Lower lobe of right lung (tissue), 2 donors: ENCODE data around the gene PAGE1. TPM values are rescaled to one million over a fixed set of nuclear protein-coding genes. Genes with fewer than 3 reads are reported as not detected.
"Not testable (repeated sequence)": the region's sequence is repeated elsewhere in the genome, so short reads cannot be mapped to it uniquely, and the experiment has no call there.

Experiments
- ATAC-seq, 2 donors: fragments of 200-7000 bp; cut with Tn5 transposase; one replicate each; pipeline ENCODE4 v1.9.1; 2020 to 2022; ENCODE audit warnings: mild to moderate bottlenecking in 2 of 2, moderate library complexity in 2 of 2
- DNase-seq: peaks from one replicate; pipeline ENCODE4 v3.0.0-alpha.2; 2020
- H3K27ac ChIP-seq: fragments of 200-600 bp; one replicate; pipeline ENCODE4 v1.8.0; 2022
- H3K27me3 ChIP-seq: fragments of 200-600 bp; one replicate; pipeline ENCODE4 v1.8.0; 2022; ENCODE audit warnings: low read depth
- H3K36me3 ChIP-seq: fragments of 200-600 bp; one replicate; pipeline ENCODE4 v1.8.0; 2022; ENCODE audit warnings: mild to moderate bottlenecking
- H3K4me1 ChIP-seq: fragments of 200-600 bp; one replicate; pipeline ENCODE4 v1.8.0; 2022
- H3K4me3 ChIP-seq: fragments of 200-600 bp; one replicate; pipeline ENCODE4 v1.8.0; 2022; ENCODE audit warnings: mild to moderate bottlenecking
- H3K9me3 ChIP-seq: fragments of 200-600 bp; one replicate; pipeline ENCODE4 v1.8.0; 2022
- CTCF ChIP-seq: fragments of 200-600 bp; IDR thresholded peaks from one replicate; pipeline ENCODE4 v1.8.0; 2022; ENCODE audit warnings: antibody characterized with exemption, mild to moderate bottlenecking
- intact Hi-C: fragments of 100-400 bp; cut with DNase I; formaldehyde crosslinking; loops from one replicate; pipeline ENCODE4 v1.11.0; 2022
- total RNA-seq: library from RNA; stranded (reverse); fragmentation: NEBNext Ultra II Directional; extraction: Animal tissue kit (Norgen Biotek cat#: 25700); gene quantifications from one replicate; pipeline ENCODE4 v1.2.1, GENCODE V29; 2021
- donor health status: DM: no; HTN: yes; CAD: no; lungs with severe emphysema.

Gene PAGE1
- total RNA-seq, 1 donor from 2014 or later: not detected

- no peak for ATAC-seq
- Histone ChIP-seq H3K9me3 (no peaks in the 10 kb centered on the region), H3K4me1 (no peaks in the 10 kb centered on the region), H3K27ac (no peak overlapping the region), H3K36me3 (no peaks in the 10 kb centered on the region), H3K27me3 (no peaks in the 10 kb centered on the region), H3K4me3 (no peak overlapping the region)
- TF ChIP-seq CTCF: no peak
- intact Hi-C loops: no loop called here
- no peak for DNase-seq
These were observed 29.6 kb upstream of the PAGE1 start for GRCh38 chrX:49725401-49725800.

GRCh38 chrX:49720106-49720505, 24.3 kb upstream of the PAGE1 start:
- ATAC-seq, H3K36me3 ChIP-seq, H3K4me1 ChIP-seq, intact Hi-C loops, H3K27me3 ChIP-seq, H3K9me3 ChIP-seq, H3K27ac ChIP-seq, H3K4me3 ChIP-seq, DNase-seq: not testable (repeated sequence)

- Histone ChIP-seq H3K36me3 (no peaks in the 10 kb centered on the region), H3K27me3 (no peaks in the 10 kb centered on the region), H3K4me3 (no peak overlapping the region), H3K27ac (no peak overlapping the region), H3K9me3 (no peaks in the 10 kb centered on the region), H3K4me1 (no peaks in the 10 kb centered on the region)
- no peak for TF ChIP-seq CTCF
- no peak for DNase-seq
- intact Hi-C loops: no loop called here
- no peak for ATAC-seq
These were observed 16.8 kb upstream of the PAGE1 start for GRCh38 chrX:49712577-49712976.

GRCh38 chrX:49710744-49711319, 15.0 kb upstream of the PAGE1 start:
- Histone ChIP-seq H3K27me3 (no peaks in the 10 kb centered on the region), H3K36me3 (no peaks in the 10 kb centered on the region), H3K4me3 (no peak overlapping the region), H3K9me3 (no peaks in the 10 kb centered on the region), H3K27ac (no peak overlapping the region), H3K4me1 (no peaks in the 10 kb centered on the region)
- ATAC-seq: no peak
- no peak for TF ChIP-seq CTCF
- no peak for DNase-seq
- intact Hi-C loops: no loop called here

GRCh38 chrX:49704691-49705404, 9.1 kb upstream of the PAGE1 start:
- TF ChIP-seq CTCF: no peak
- DNase-seq (no peak), ATAC-seq (no peak)
- Histone ChIP-seq H3K9me3 (no peaks in the 10 kb centered on the region), H3K27me3 (no peaks in the 10 kb centered on the region), H3K4me3 (no peak overlapping the region), H3K4me1 (no peaks in the 10 kb centered on the region), H3K27ac (no peak overlapping the region), H3K36me3 (no peaks in the 10 kb centered on the region)
- intact Hi-C loops: no loop called here

- ATAC-seq (no peak), DNase-seq (no peak)
- no peak for TF ChIP-seq CTCF
- Histone ChIP-seq H3K36me3 (no peaks in the 10 kb centered on the region), H3K9me3 (no peaks in the 10 kb centered on the region), H3K4me3 (no peak overlapping the region), H3K27ac (no peak overlapping the region), H3K4me1 (no peaks in the 10 kb centered on the region), H3K27me3 (no peaks in the 10 kb centered on the region)
- intact Hi-C loops: no loop called here
These were observed 6.1 kb upstream of the PAGE1 start for GRCh38 chrX:49701933-49702332.
